RWPE2 (cell line): ENCODE results near the gene SMG9.

Source experiments
- ATAC-seq: fragments of 200-7000 bp; cut with Tn5 transposase; 3 replicates; pipeline ENCODE4 v1.9.1; 2021; ENCODE audit warnings: low read depth
- DNase-seq: peaks from one replicate; pipeline ENCODE4 v3.0.0-alpha.2; 2020; ENCODE audit warnings: low spot score
- H3K27ac ChIP-seq: fragments of 450-650 bp; 2 replicates; pipeline ENCODE4 v1.5.1; 2017; ENCODE audit warnings: mild to moderate bottlenecking; ENCODE audit not compliant: poor library complexity, severe bottlenecking
- H3K27me3 ChIP-seq: fragments of 250-450 bp; sonication (Bioruptor Pico); 2 replicates; pipeline ENCODE4 v1.5.1; 2021; ENCODE audit warnings: mild to moderate bottlenecking, moderate library complexity; ENCODE audit not compliant: insufficient read depth, poor library complexity, severe bottlenecking
- H3K36me3 ChIP-seq: fragments of 250-450 bp; sonication (Bioruptor Pico); 2 replicates; pipeline ENCODE4 v1.5.1; 2020; ENCODE audit warnings: low read depth, mild to moderate bottlenecking, moderate library complexity
- H3K4me1 ChIP-seq: fragments of 250-450 bp; sonication (Bioruptor Pico); 2 replicates; pipeline ENCODE4 v1.5.1; 2021; ENCODE audit warnings: mild to moderate bottlenecking, moderate library complexity; ENCODE audit not compliant: insufficient read depth, poor library complexity, severe bottlenecking
- H3K4me3 ChIP-seq: fragments of 250-450 bp; sonication (Bioruptor Pico); 2 replicates; pipeline ENCODE4 v1.5.1; 2021; ENCODE audit warnings: mild to moderate bottlenecking, moderate library complexity; ENCODE audit not compliant: severe bottlenecking
- H3K9me3 ChIP-seq: fragments of 250-450 bp; sonication (Bioruptor Pico); 2 replicates; pipeline ENCODE4 v1.5.1; 2021; ENCODE audit warnings: mild to moderate bottlenecking, moderate library complexity; ENCODE audit not compliant: severe bottlenecking
- TF ChIP-seq, protein P1 (sequence below): fragments of 450-650 bp; IDR thresholded peaks from one replicate; pipeline ENCODE4 v1.5.1; 2017; ENCODE audit warnings: mild to moderate bottlenecking, moderate library complexity; ENCODE audit not compliant: poor library complexity, severe bottlenecking

The SMG9 gene

DNA sequence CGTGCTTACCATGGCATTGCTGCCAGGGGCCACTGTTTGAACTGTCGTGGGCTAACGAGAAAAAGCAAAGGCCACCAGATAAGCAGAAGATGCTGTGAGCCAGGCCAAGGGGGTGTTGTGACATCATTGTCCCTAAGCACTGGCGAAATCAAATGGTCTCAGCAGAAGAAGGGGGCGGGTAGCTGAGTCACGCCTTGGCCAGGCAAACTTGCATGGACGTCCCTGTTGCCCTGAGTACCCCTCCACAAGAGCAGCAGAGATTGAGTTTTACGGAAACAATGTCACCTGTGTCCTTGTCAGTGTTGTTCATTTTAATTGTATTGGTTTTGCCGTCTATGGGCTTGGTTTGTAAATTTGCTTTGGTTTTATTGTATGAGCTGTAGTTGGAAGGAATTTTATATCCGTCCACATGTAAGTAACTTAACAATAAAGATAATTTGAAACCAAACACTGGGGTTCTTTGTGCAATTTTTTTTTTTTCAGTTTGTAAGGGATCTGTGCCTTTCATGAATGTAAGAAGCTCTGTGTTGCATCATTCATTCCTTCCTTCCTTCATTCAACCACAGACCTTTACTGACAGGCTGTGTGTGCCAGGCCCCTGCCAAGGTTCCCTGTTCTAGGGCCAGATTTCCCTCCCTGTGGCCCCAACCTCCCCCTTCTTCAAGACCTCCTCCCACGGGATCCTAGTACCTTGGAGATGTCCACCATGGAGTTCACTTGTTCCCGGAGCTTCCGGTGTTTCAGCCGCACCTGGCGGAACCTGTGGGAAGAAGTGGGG, 13.7 kb upstream of the SMG9 start:
- no peaks in the 10 kb centered on the region for H3K9me3 ChIP-seq
- ATAC-seq (no peak), DNase-seq (no peak)
- H3K4me3 ChIP-seq: no peak overlapping the region
- TF ChIP-seq, protein P1, sequence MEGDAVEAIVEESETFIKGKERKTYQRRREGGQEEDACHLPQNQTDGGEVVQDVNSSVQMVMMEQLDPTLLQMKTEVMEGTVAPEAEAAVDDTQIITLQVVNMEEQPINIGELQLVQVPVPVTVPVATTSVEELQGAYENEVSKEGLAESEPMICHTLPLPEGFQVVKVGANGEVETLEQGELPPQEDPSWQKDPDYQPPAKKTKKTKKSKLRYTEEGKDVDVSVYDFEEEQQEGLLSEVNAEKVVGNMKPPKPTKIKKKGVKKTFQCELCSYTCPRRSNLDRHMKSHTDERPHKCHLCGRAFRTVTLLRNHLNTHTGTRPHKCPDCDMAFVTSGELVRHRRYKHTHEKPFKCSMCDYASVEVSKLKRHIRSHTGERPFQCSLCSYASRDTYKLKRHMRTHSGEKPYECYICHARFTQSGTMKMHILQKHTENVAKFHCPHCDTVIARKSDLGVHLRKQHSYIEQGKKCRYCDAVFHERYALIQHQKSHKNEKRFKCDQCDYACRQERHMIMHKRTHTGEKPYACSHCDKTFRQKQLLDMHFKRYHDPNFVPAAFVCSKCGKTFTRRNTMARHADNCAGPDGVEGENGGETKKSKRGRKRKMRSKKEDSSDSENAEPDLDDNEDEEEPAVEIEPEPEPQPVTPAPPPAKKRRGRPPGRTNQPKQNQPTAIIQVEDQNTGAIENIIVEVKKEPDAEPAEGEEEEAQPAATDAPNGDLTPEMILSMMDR: no peak
- H3K36me3 ChIP-seq: peaks cover 80% of the 10 kb centered on the region
- H3K27ac ChIP-seq: no peak overlapping the region
- H3K27me3 ChIP-seq: no peaks in the 10 kb centered on the region
- peaks cover 17% of the 10 kb centered on the region for H3K4me1 ChIP-seq

DNA sequence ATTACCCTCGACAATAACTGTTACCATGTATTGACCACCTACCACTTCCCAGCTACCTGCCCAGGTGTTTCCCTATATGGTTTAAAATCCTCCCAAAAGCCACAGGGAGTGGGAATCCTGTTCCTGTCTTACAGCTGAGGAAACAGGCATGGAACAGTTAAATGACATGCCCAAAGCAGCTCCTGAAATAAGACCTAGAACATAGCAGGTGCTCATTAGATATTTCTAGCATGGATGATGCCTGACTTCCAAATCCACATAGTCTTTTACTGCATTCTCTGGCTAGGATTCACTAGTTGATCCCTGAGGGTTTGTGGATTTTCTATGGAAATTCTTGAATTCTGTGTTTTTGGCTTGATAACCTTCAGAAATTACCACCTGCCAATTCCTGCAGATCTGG, 13.1 kb upstream of the SMG9 start:
- ATAC-seq (no peak), DNase-seq (no peak)
- Histone ChIP-seq H3K36me3 (peaks cover 74% of the 10 kb centered on the region), H3K27me3 (no peaks in the 10 kb centered on the region), H3K4me1 (peaks cover 21% of the 10 kb centered on the region), H3K9me3 (no peaks in the 10 kb centered on the region), H3K4me3 (no peak overlapping the region), H3K27ac (no peak overlapping the region)
- TF ChIP-seq, protein P1: no peak

DNA sequence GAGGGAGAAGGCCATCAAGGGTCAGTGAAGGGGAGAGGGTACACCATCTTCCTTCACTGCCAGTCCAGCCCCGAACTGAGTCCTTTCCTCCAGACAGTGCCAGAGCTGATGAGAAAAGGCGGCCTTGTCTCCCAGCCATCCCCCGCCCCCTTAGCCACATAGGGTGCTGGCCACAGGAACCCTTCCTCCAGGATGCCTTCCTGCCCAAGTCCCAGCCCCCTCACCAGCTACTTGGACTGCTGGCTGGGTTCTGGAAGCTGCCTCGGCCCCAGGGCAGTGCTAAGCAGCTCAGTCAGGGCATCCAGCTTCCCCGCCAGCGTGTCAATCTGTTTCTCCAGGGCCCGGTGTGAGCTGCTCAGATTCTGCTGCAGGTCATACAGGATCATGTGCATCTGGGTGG, 12.6 kb upstream of the SMG9 start:
- no peaks in the 10 kb centered on the region for H3K9me3 ChIP-seq
- H3K4me1 ChIP-seq: peaks cover 21% of the 10 kb centered on the region
- DNase-seq (no peak), ATAC-seq (no peak)
- TF ChIP-seq, protein P1: no peak
- H3K27ac ChIP-seq: peak overlapping the region; percentile 91
- no peak overlapping the region for H3K4me3 ChIP-seq
- H3K36me3 ChIP-seq: peaks cover 69% of the 10 kb centered on the region
- H3K27me3 ChIP-seq: no peaks in the 10 kb centered on the region

DNA sequence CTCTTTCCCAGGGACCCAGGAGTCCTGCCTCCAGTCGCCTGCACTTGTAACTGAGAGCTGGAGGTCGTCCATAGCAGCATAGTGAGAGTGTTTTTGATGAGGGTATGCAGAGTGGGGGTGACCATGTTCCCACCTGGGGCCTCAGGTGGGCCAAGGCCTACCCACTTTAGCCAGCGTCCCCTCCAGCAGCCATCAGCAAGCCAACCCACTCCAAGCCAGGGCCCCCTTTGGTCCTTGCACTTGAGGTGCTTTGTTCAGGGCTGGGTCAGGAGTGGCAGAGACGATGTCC, 11.9 kb upstream of the SMG9 start:
- no peak overlapping the region for H3K4me3 ChIP-seq
- peaks cover 63% of the 10 kb centered on the region for H3K36me3 ChIP-seq
- H3K4me1 ChIP-seq: peaks cover 21% of the 10 kb centered on the region
- peak overlapping the region; percentile 91 for H3K27ac ChIP-seq
- ATAC-seq (no peak), DNase-seq (no peak)
- no peaks in the 10 kb centered on the region for H3K27me3 ChIP-seq
- H3K9me3 ChIP-seq: no peaks in the 10 kb centered on the region
- TF ChIP-seq, protein P1: peak; percentile 42

DNA sequence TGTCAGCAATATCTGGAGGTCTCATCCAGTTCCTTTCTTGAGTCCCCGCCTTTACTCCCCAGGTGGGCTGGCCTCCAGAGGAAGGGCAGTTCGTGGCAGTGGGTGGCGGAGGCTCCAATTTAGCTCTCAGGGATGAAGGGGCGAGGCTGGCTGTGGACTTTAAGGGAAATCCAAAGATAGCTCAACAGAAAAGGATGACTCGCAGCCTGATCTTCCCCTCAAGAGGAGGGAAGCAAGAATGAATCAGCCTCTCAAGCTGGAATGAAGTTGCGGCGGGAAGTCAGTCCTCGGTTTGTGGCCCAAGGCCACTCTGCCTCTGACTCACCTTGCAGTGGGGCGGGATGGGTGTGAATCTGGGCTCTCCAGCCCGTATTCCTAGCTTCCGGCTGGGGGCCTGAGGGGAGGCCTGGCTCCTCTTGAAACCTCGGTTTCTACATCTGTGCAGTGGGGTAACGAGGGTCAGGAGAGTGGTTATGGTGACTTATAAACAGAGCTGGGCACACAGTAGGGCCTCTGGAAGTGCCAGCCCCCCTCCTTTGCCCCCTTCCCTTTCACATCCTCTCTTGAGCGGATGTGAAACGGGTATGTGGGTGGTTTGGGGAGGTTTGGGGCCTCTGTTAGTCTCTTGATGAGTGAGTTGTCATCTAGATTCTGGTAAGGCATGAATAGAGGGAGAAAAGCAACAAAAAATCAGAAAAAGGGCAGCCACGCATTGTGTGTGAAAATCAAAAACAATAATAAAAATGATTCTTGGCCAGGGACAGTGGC, 10.5 kb upstream of the SMG9 start:
- no peak overlapping the region for H3K4me3 ChIP-seq
- TF ChIP-seq, protein P1: no peak
- no peaks in the 10 kb centered on the region for H3K27me3 ChIP-seq
- no peaks in the 10 kb centered on the region for H3K9me3 ChIP-seq
- peak; percentile 95 for DNase-seq
- H3K36me3 ChIP-seq: peaks cover 49% of the 10 kb centered on the region
- peaks cover 23% of the 10 kb centered on the region for H3K4me1 ChIP-seq
- peak; percentile 94 for ATAC-seq
- peak overlapping the region; percentile 91 for H3K27ac ChIP-seq
